Anterior cingulate cortex (tissue), 58 donors: ENCODE results near the gene BSPRY.
"Not testable (repeated sequence)": the region's sequence is repeated elsewhere in the genome, so short reads cannot be mapped to it uniquely, and the experiment has no call there.

Experiments
- DNase-seq, 58 donors: peaks; one replicate each; lab custom pipeline; 2025; lab: John Stamatoyannopoulos, UW

Gene BSPRY

DNA sequence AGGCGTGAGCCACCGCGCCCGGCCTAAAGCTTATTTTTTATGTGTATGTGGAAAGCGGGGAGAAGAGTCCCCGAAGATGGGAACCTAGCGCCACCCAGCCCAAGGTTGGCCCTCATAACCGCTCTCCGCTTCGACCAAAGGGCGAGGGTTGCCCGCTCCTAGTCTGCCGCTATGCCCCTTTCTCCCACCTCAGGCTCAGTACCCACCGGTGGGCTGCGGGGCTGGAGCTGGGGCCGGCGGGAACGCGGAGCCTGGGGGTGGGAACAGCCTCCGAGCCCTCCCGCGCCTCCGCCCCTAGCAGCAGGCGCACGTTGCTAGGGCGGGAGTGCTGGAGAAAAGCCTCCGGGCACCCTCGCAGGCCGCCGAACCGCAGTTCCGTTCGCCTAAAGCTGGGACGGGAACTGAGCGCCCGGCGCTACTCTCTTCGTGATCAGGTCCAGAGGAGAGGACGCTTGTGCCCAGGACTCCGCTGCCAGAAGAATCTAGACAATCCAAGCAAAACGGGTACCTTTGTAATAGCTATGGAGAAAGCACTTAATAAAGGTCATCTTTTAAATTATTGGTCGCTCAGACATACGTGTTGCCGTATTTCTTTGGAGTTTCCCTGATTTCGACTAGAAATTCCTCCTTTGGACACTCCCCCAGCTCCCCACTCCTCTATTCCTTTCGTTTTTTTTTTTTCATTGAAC, 9.2 kb upstream of the BSPRY start, which contains the start of gene WDR31:
Gene WDR31, minus strand, starts transcription at position 265 of the 689 bp plus-strand sequence. CDS start 8,253 bp downstream, outside the sequence.
- DNase-seq, result peak in 57 of 58 donors; percentile 56 to 93 (median 84)

GRCh38 chr9:113341712-113342410, 7.5 kb upstream of the BSPRY start:
- peak in 2 of 58 donors; percentile 4 to 36 for DNase-seq

DNA sequence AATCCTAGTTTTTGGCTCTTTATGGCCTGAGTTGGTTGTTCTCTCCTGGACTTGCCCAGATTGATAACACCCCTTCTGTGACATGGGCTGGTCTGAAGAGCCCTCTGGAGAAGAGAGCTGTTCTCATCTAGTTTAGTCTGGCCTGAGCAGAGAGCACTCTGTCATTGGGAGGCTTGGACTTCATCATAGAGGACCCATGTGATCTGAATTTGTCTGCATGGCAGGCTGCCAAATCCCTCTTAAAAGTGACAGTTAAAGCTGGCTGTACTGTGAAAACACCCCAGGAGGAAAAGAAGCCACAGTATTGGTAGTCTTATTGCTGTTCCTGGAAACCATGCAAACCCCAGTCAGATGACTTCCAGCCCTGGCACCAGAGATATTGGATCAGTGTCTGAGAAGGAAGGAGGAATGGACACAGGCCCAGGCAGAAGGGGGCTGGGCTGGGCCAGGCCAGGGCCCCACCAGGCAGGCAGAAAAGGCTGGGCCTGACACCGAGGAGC, 5.6 kb upstream of the BSPRY start:
- DNase-seq, result peak; percentile 18 to 96 (median 86)

DNA sequence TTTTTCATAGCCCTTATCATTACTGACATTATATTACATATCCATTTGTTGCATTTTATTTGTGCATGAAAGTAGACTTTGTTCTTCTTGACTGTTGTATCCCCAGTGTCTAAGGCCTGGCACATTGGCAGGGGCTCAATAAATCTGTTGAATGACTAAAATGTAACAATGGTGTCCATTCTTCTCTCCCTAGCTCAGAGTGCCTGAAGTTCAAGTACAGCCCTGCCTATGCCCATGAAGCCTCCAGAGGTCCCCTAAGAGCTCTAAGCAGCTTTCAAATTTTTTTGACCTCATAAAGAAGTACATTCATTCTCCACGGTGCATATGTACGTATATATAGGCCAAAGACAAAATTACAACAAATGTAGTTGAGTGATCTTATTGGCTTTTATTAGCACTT, 4.2 kb upstream of the BSPRY start:
- DNase-seq, result peak in 6 of 58 donors; percentile 2 to 45 (median 18)

DNA sequence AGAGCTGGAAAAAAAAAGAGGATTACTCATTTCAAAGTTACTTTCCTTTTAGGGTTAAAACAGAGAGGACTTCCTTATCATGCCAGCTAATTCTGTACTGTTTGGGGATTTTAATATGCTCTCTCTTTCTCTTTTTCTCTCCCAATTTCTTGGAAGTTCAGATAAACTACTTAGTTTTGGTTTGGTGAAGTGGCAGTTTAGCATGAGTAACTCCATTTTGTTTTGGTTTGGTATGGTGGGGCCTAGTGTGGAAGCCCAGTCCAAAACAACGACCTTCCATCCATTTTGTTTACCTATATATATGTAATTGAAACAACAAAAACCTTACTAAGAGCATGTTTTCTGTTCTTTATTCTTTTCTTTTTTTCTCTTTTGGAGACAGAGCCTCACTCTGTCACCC, 3.7 kb upstream of the BSPRY start:
- DNase-seq, result no peak

DNA sequence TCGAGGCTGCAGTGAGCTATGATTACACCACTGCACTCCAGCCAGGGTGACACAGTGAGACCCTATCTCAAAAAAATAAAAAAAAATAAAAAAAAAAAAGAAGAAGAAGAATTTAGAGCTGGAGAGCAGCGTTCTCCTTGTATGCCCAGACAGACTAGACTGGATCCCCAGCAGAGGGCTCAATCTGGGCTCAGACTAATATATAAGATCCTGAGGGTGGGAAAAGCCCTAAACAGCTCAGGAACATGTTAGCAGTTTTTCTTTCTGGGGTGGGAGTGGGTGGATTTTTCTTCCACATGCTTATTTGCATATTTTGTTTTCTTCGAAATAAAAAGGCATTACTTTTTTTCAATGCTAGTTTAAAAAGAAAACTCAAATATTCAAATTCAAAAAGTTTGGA, 904 bp upstream of the BSPRY start:
- DNase-seq, result no peak

DNA sequence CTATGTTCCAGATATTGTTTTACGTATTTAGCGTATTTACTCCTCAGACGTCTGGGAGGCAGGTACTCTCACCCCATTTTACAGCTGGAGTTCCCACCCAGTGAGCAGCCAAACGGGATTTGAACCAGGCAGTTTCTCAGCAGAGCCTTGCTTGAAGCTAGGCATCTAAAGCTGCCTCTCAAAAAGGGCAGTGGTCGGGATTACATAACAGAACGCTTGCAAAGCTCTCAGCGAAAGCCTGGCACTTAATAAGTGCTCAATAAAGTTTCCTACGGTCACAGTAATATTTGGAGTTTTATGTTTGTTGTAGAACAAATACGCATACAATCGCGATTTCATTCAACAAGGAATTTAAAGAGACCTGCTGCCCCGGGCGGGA, 286 bp upstream of the BSPRY start:
- DNase-seq, result no peak

DNA sequence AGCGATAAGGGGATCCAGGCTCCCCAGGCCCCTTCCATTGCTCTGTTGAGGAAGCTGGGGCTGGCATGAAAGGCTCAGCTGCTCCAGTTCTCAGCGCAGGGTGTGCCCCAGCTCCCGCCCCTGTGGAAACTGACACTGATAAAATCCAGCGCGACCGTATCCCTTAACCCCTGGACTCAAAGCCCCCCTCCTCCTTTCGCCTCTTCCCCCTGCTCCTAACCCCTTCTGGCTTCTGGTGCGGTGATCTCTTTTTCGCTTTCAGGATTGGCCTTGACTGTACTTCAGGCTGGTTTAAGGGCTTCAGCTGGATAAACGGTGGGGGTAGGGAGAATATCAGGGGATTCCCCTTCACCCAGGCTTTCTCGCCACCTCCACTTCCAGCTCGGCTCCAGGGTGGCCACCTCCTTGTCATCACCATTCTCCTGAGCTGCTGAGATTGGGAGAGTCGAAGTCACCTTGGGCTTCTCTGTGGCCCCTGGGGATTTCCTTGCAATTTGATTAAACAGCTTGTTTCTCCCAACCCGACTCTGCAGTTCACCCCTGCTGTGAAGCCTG, 843 bp downstream of the BSPRY start:
- DNase-seq, result no peak

GRCh38 chr9:113350937-113351336, 1.6 kb downstream of the BSPRY start:
- no peak for DNase-seq

DNA sequence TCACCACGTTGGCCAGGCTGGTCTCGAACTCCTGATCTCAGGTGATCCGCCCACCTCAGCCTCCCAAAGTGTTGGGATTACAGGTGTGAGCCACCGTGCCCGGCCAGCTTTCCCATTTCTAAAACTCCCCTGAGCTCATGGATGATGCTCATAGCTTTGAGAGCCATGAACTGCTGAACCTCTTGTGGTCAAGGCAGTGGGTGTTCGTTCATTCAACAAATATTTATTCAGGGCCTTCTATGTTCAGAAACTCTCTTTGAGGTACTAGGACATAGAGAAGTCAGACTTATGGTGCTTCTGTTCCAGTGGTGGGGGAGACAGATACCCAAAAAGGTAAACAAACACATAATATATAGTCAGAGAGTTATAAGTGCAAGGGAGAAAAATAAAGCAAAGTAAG, 2.7 kb downstream of the BSPRY start:
- no peak for DNase-seq

GRCh38 chr9:113352411-113352810, 3.1 kb downstream of the BSPRY start:
- no peak for DNase-seq

- no peak for DNase-seq
Measured at GRCh38 chr9:113355040-113355596, 5.8 kb downstream of the BSPRY start.

DNA sequence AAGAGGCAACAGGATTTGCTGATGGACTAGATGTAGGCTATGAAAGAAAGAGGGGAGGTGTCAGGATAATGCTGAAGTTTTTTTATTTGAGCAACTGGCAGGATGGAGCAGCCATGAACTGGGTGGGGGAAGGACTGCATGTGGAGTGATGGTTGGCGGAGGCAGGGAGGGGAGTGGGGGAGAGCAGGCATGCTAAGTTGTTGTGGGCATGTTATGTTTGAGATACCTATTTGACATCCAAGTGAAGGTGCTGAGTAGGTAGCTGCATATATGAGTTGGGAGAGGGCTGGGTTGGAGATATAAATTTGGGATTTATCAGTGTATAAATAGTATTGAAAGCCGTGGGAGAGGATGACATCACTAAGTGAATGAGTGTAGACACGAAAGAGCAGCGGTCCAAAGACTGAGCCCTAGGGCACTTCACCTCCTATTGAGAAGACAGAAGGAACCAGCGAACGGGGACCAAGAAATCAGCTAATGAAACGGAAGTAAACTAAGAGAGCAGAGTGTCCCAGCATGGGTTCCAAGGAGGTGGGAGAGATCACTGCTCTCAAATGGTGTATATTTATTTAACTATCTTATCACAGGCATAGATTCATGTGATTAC, 7.4 kb downstream of the BSPRY start:
- peak in 1 of 58 donors; percentile 32 for DNase-seq

DNA sequence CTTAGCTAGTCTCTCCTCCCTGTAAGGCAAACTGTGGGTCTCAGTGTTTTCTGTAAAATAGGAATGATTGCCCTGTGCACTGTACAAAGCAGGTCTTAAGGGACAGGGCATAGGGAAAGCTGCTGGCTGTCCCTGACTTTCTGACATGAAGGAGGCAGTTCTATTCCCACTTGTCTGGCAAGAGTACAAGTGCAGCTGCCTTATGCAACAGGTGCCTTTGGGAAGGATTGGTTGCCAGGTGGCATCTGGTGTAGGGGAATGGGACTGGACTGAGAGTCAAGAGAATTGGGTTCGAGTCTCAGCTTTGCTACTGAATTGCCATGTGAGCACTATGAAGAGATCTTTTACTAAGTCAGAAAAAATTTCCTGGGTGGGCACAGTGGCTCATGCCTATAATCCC, 10.0 kb downstream of the BSPRY start:
- no peak for DNase-seq

DNA sequence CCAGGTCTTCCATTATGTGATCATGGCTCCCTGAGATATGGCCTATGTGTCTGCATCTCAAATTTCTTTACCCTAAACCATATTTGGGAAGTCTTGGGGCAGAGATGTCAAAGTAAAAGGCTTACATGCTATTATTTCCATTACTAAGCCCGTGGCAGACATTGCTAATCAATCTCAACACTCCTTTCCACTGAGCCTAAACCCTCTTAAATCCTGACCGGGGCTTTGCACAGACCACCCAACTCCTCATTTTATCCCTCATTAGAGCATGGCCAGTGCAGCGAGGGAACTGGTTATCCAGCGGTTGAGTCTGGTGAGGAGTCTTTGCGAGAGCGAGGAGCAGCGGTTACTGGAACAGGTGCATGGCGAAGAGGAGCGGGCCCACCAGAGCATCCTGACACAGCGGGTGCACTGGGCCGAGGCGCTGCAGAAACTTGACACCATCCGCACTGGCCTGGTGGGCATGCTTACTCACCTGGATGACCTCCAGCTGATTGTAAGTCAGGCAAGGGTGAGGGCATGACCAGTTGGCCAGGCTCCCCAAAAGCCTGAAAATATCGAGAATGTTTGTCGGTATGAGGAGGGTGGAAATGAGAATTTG, 11.0 kb downstream of the BSPRY start:
- DNase-seq, result no peak

DNA sequence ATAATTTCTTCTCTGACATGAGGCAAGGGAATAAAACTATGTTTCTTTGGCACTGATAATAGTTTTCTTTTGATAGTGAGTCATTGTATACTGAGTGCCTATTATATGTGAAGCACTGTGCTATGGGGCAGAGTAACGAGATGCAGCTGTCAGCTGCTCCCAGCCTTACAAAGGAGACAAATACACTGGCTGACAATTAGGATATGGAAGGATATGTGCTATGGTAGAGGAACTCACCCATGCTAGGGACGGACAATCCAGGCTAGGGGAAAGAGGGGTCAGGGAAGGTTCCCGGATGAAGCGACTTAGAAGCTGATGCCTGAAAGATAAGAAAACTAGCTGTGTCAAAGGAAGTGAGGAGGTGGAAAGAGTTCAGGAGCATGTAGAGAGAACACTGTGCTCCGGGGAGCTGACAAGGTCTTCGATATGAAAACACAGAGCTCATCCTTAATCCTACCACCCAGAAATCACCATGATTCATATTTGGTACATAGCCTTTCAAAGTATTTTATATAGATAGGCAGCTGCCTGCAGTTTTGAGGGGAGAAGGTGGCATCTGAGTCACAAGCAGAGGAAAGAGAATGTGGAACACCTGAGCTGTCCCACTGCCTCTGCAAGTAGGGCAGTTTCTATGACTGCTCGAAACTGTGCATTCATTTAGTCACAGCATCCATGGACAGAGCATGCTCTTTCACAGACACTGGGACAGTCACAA, 12.1 kb downstream of the BSPRY start:
- DNase-seq, result peak in 14 of 58 donors; percentile 4 to 44 (median 15)

GRCh38 chr9:113363336-113363735, 14.0 kb downstream of the BSPRY start:
- DNase-seq, result no peak

DNA sequence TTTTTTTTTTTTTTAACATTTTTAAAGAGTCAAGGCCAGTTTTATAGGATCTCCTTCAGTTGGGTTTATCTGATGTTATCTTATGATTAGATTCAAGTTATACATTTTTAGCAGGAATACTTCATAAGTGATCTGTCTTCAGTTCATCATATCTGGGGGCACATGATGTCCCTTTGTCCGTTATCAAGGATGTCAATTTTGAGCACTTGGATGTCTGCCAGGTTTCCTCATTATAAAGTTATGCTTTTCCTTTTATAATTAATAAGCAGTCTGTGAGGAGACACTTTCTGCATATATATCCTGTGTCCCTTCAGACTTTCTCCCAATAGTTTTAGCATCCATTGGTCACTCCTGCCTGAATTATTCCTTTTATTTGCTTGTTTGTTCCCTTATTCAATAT, 15.6 kb downstream of the BSPRY start:
- no peak for DNase-seq

GRCh38 chr9:113365652-113366051, 16.3 kb downstream of the BSPRY start:
- DNase-seq, result not testable (repeated sequence)
